DND-41 (cell line): ENCODE data around the gene PSME2.

Experiments
- CTCF ChIP-seq: IDR thresholded peaks from 2 replicates; pipeline ENCODE4 v1.5.1; 2012; ENCODE audit warnings: borderline replicate concordance, low read length, moderate library complexity, mild to moderate bottlenecking; ENCODE audit not compliant: poor library complexity, severe bottlenecking; ENCODE audit errors: extremely low read depth
- EZH2 ChIP-seq: IDR thresholded peaks from 3 replicates; pipeline ENCODE4 v1.6.1; 2012; ENCODE audit warnings: borderline replicate concordance, low read depth, mild to moderate bottlenecking, moderate library complexity, low read length, inconsistent platforms; ENCODE audit not compliant: severe bottlenecking

- TF ChIP-seq CTCF (no peak), EZH2 (no peak)
Measured at GRCh38 chr14:24155100-24155499, 8.7 kb upstream of the PSME2 start.
